ENCODE results near the gene ZDHHC11B. TPM values are rescaled to one million over a fixed set of nuclear protein-coding genes. Genes with fewer than 3 reads are reported as not detected.
"Not testable (repeated sequence)": the region's sequence is repeated elsewhere in the genome, so short reads cannot be mapped to it uniquely, and the experiment has no call there.

The ZDHHC11B gene
- total RNA-seq, 6 experiments from 2014 or later = 0.56 to 5.1 (median 2.8) TPM

DNA sequence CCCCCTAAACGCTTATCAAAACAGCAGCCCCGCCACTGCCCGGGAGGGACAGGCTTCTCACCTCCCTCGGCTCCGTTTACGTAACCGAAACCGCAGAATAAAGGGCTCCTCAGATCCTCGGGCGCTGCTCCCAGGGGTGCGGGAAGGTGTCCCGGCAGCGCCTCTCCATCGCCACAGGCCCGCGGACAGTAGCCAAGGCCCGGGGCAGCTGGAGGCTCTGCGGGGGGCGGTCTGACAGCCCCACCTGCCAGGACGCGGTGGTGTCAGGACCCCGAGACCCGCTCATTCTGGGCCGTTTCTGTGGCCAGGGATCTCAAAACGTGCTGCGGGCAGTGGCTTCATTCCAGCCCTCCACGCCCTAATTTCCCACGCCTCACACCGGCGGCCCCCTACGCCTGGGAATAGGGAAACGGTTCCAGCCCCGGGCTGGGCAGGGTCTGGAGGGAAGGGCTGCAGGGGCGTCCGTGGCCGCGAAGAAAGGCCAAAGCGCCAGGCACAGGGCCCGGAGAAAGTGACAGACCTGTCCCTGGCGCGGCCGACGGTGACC lies 575 bp downstream of the ZDHHC11B start:
- H3K36me3 ChIP-seq; H3K4me1 ChIP-seq; H3K9me3 ChIP-seq; intact Hi-C loops (cut with DNase I); H3K27me3 ChIP-seq: not testable (repeated sequence)
- DNase-seq (peak in 2 of 3 donors; percentile 55 to 56), ATAC-seq (peak; percentile 29 to 47 (median 42))
- 2% methylated on average over 14 of the region's 43 CpGs for WGBS (ENCODE audit: insufficient coverage, low coverage, low lambda C conversion rate, missing lambda C conversion rate)
- H3K4me3 ChIP-seq = peak overlapping the region; percentile 58 to 67 (median 62)
- H3K27ac ChIP-seq = peak overlapping the region in 1 of 3 donors; percentile 62

- intact Hi-C loops (cut with DNase I); H3K9me3 ChIP-seq; H3K36me3 ChIP-seq; H3K4me3 ChIP-seq; H3K4me1 ChIP-seq; H3K27me3 ChIP-seq; H3K27ac ChIP-seq: not testable (repeated sequence)
- peak in 1 of 3 donors; percentile 56 for DNase-seq
- WGBS (ENCODE audit: insufficient coverage, low coverage, low lambda C conversion rate, missing lambda C conversion rate) = 22% methylated on average over 7 of the region's 31 CpGs
- peak; percentile 57 to 69 (median 58) for ATAC-seq
Observed at GRCh38 chr5:783049-783802, 1.3 kb downstream of the ZDHHC11B start.

DNA sequence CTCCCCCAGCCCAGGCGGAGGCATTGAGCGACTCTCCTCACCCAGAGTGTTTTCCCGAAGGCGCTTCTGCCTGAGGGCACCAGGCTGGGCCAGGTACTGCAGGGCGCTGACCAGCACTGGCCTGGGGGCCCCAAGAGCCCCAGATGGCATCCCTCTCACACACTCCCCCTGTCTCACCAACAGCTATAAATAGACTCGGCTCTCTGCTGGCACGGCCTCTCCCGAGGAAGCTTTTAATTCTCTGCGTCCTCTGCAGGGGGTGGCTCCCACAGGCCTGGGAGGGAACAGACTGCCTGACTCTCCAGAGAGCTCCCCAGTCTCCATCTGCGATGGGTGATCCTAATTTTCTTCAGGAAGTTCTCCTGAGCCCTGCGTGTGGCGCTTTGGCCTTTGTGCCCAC lies 2.2 kb downstream of the ZDHHC11B start:
- DNase-seq; H3K36me3 ChIP-seq; H3K4me3 ChIP-seq; ATAC-seq; H3K27ac ChIP-seq; H3K27me3 ChIP-seq; H3K4me1 ChIP-seq; H3K9me3 ChIP-seq; intact Hi-C loops (cut with DNase I): not testable (repeated sequence)
- WGBS (ENCODE audit: insufficient coverage, low coverage, low lambda C conversion rate, missing lambda C conversion rate) = no CpG with 5 or more reads among the region's 12 CpGs

DNA sequence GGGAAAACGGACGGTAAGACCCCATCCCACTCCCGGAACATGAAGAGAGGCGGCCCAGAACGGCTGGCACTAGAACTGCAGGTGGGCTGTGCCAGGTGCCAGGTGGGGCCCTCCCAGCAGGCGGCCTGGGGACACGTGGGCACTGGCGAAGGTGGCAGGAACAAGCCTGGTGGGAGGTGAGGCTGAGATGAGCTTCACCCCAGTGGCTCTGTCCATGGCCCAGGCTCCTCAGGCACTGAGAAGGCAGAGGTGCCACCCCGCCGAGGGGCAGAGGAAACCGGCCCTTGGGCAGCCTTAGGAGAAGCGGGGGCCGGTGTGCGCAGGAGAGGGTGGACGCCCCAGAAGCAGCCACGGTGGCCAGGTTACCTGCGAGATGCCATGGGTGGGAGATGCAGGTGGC lies 4.0 kb downstream of the ZDHHC11B start:
- DNase-seq = peak in 1 of 3 donors; percentile 38
- H3K27me3 ChIP-seq; H3K36me3 ChIP-seq; intact Hi-C loops (cut with DNase I); ATAC-seq; H3K27ac ChIP-seq; H3K4me1 ChIP-seq; H3K4me3 ChIP-seq; H3K9me3 ChIP-seq: not testable (repeated sequence)
- WGBS (ENCODE audit: insufficient coverage, low coverage, low lambda C conversion rate, missing lambda C conversion rate) = 93% methylated on average over 9 of the region's 17 CpGs

- not testable (repeated sequence) for H3K4me1 ChIP-seq, H3K4me3 ChIP-seq, H3K27ac ChIP-seq, ATAC-seq, H3K27me3 ChIP-seq, H3K36me3 ChIP-seq, H3K9me3 ChIP-seq
- DNase-seq = peak in 2 of 3 donors; percentile 1 to 37
- WGBS (ENCODE audit: insufficient coverage, low coverage, low lambda C conversion rate, missing lambda C conversion rate) = no CpG with 5 or more reads among the region's 9 CpGs
- intact Hi-C loops (cut with DNase I) = loop anchor here in 1 of 2 donors (10.0 kb wide), 1 partner anchor 94 kb away; no protein-coding TSS in a partner anchor
Observed at GRCh38 chr5:778967-779366, 5.6 kb downstream of the ZDHHC11B start.

- H3K27ac ChIP-seq, ATAC-seq, H3K4me3 ChIP-seq, H3K4me1 ChIP-seq, H3K27me3 ChIP-seq, H3K9me3 ChIP-seq, H3K36me3 ChIP-seq: not testable (repeated sequence)
- WGBS (ENCODE audit: insufficient coverage, low coverage, low lambda C conversion rate, missing lambda C conversion rate) = 100% methylated on average over 1 of the region's 6 CpGs
- DNase-seq = peak in 1 of 3 donors; percentile 8
- intact Hi-C loops (cut with DNase I) = loop anchor here in 1 of 2 donors (10.0 kb wide), 1 partner anchor 94 kb away; no protein-coding TSS in a partner anchor
Observed at GRCh38 chr5:778421-778820, 6.1 kb downstream of the ZDHHC11B start.

DNA sequence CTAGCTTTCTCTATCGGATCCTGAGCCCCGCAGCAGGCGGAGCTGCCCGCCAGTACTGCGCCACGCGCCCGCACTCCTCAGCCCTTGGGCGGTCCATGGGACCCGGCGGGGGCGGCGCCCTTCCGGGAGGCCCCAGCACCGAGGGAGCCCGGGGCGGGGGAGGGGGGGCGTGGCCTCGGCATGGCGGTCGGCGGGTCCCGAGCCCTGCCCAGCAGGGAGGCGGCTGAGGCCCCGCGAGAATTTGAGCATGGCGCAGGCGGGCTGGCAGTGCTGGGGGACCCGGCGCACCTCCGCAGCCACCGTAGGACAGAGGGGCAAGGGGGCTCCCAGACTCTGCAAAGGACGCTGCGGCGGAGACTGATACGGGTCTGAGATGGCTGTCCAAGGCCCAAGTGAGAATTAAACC lies 6.8 kb downstream of the ZDHHC11B start:
- Histone ChIP-seq H3K4me3 (no peak overlapping the region), H3K9me3 (no peaks in the 10 kb centered on the region), H3K36me3 (no peaks in the 10 kb centered on the region), H3K4me1 (no peaks in the 10 kb centered on the region), H3K27ac (no peak overlapping the region), H3K27me3 (no peaks in the 10 kb centered on the region)
- TF ChIP-seq CTCF (IDR thresholded peaks at IDR 0.05) (no peak), POLR2A (IDR thresholded peaks at IDR 0.05) (no peak)
- peak in 2 of 3 donors; percentile 26 to 54 for DNase-seq
- no peak for ATAC-seq
- 93% methylated on average over 18 of the region's 36 CpGs for WGBS (ENCODE audit: insufficient coverage, low coverage, low lambda C conversion rate, missing lambda C conversion rate)
- intact Hi-C loops (cut with DNase I) = loop anchor here in 1 of 2 donors (10.0 kb wide), 1 partner anchor 93 kb away; no protein-coding TSS in a partner anchor

Measured in right lobe of liver (tissue), 6 donors.